HEK293 (cell line): Measurements from ENCODE around the gene PRXL2B.

Experiments used
- CTCF ChIA-PET: fragments of 350-600 bp; formaldehyde crosslinking; extraction: SDS; loops from one replicate; lab custom pipeline; 2021; ENCODE audit warnings: antibody characterized with exemption; lab: Yijun Ruan, JAX
- POLR2A ChIA-PET: fragments of 300-600 bp; formaldehyde crosslinking; extraction: SDS; loops from one replicate; lab custom pipeline; 2020; ENCODE audit warnings: antibody characterized with exemption, inconsistent platforms; lab: Yijun Ruan, JAX
- H3K27ac ChIP-seq: fragments of 200-500 bp; sonication (Bioruptor generic); 2 replicates; pipeline ENCODE4 v1.5.1; 2014; ENCODE audit warnings: low read depth, low read length, control low read depth, inconsistent platforms; ENCODE audit errors: extremely low read depth
- H3K36me3 ChIP-seq, 2 experiments: fragments of 200-500 bp in 1 of 2; sonication (Bioruptor generic) in 1 of 2; 1 replicate in 1 of 2; 2 replicates in 1 of 2; pipeline ENCODE4 v1.5.1; 2014 to 2017; ENCODE audit warnings: inconsistent platforms in 2 of 2, low read length in 2 of 2; ENCODE audit not compliant: control insufficient read depth in 2 of 2, insufficient read depth in 1 of 2
- H3K4me1 ChIP-seq: fragments of 200-500 bp; sonication (Bioruptor generic); 2 replicates; pipeline ENCODE4 v1.5.1; 2014; ENCODE audit warnings: mild to moderate bottlenecking, low read length, inconsistent platforms; ENCODE audit not compliant: control insufficient read depth, insufficient read depth
- H3K4me3 ChIP-seq: 2 replicates; pipeline ENCODE4 v1.5.1; 2011; ENCODE audit warnings: low read depth, mild to moderate bottlenecking, control low read depth, low read length, moderate library complexity
- H3K9me3 ChIP-seq: fragments of 200-500 bp; sonication (Bioruptor generic); 2 replicates; pipeline ENCODE4 v1.5.1; 2014; ENCODE audit warnings: low read depth, low read length, inconsistent platforms; ENCODE audit not compliant: control insufficient read depth, insufficient read depth
- EGR2 ChIP-seq: fragments of 450-650 bp; formaldehyde crosslinking; IDR thresholded peaks from 2 replicates; pipeline ENCODE4 v1.5.1; 2016; ENCODE audit warnings: low read depth, missing biosample characterization, missing genetic modification characterization
- GLIS2 ChIP-seq: fragments of 450-650 bp; formaldehyde crosslinking; IDR thresholded peaks from 2 replicates; pipeline ENCODE4 v1.5.1; 2016; ENCODE audit warnings: missing biosample characterization, missing genetic modification characterization
- IKZF3 ChIP-seq: fragments of 450-650 bp; IDR thresholded peaks from 2 replicates; pipeline ENCODE4 v1.5.0; 2018; ENCODE audit warnings: missing biosample characterization, mild to moderate bottlenecking, missing genetic modification characterization, moderate library complexity
- INSM2 ChIP-seq: fragments of 450-650 bp; formaldehyde crosslinking; IDR thresholded peaks from 2 replicates; pipeline ENCODE4 v1.5.1; 2016; ENCODE audit warnings: missing biosample characterization, missing genetic modification characterization
- KLF7 ChIP-seq: fragments of 450-650 bp; formaldehyde crosslinking; IDR thresholded peaks from 2 replicates; pipeline ENCODE4 v1.5.1; 2016; ENCODE audit warnings: missing biosample characterization, missing genetic modification characterization, borderline replicate concordance
- RBAK ChIP-seq: fragments of 450-650 bp; formaldehyde crosslinking; IDR thresholded peaks from 2 replicates; pipeline ENCODE4 v1.5.1; 2016; ENCODE audit warnings: missing biosample characterization, missing genetic modification characterization
- REST ChIP-seq: fragments of 450-650 bp; formaldehyde crosslinking; IDR thresholded peaks from 2 replicates; pipeline ENCODE4 v1.5.1; 2016; ENCODE audit warnings: missing biosample characterization, missing genetic modification characterization
- SP2 ChIP-seq: fragments of 450-650 bp; formaldehyde crosslinking; IDR thresholded peaks from 2 replicates; pipeline ENCODE4 v1.5.1; 2016; ENCODE audit warnings: missing biosample characterization, missing genetic modification characterization
- YY2 ChIP-seq: fragments of 450-650 bp; formaldehyde crosslinking; IDR thresholded peaks from 2 replicates; pipeline ENCODE4 v1.5.1; 2016; ENCODE audit warnings: missing biosample characterization, missing genetic modification characterization
- ZBTB44 ChIP-seq: fragments of 450-650 bp; IDR thresholded peaks from 2 replicates; pipeline ENCODE4 v1.5.1; 2018; ENCODE audit warnings: missing biosample characterization, mild to moderate bottlenecking, missing genetic modification characterization
- ZFP3 ChIP-seq: fragments of 450-650 bp; formaldehyde crosslinking; IDR thresholded peaks from 2 replicates; pipeline ENCODE4 v1.5.1; 2016; ENCODE audit warnings: low read depth, missing biosample characterization, missing genetic modification characterization
- ZNF169 ChIP-seq: fragments of 450-650 bp; formaldehyde crosslinking; IDR thresholded peaks from 2 replicates; pipeline ENCODE4 v1.5.1; 2016; ENCODE audit warnings: missing biosample characterization, missing genetic modification characterization
- ZNF175 ChIP-seq: fragments of 450-650 bp; formaldehyde crosslinking; IDR thresholded peaks from 2 replicates; pipeline ENCODE4 v1.5.1; 2016; ENCODE audit warnings: missing biosample characterization, missing genetic modification characterization
- ZNF266 ChIP-seq: fragments of 450-650 bp; formaldehyde crosslinking; IDR thresholded peaks from 2 replicates; pipeline ENCODE4 v1.5.1; 2016; ENCODE audit warnings: missing biosample characterization, missing genetic modification characterization, low read depth
- ZNF416 ChIP-seq: fragments of 450-650 bp; formaldehyde crosslinking; IDR thresholded peaks from 2 replicates; pipeline ENCODE4 v1.5.1; 2016; ENCODE audit warnings: missing biosample characterization, missing genetic modification characterization
- ZNF426 ChIP-seq: fragments of 450-650 bp; formaldehyde crosslinking; IDR thresholded peaks from 2 replicates; pipeline ENCODE4 v1.5.1; 2017; ENCODE audit warnings: missing biosample characterization, missing genetic modification characterization, mild to moderate bottlenecking, inconsistent platforms, moderate library complexity
- ZNF521 ChIP-seq: fragments of 450-650 bp; formaldehyde crosslinking; IDR thresholded peaks from 2 replicates; pipeline ENCODE4 v1.5.1; 2017; ENCODE audit warnings: missing biosample characterization, mild to moderate bottlenecking, missing genetic modification characterization
- ZNF558 ChIP-seq: fragments of 450-650 bp; formaldehyde crosslinking; IDR thresholded peaks from 2 replicates; pipeline ENCODE4 v1.5.1; 2016; ENCODE audit warnings: missing biosample characterization, missing genetic modification characterization
- ZNF677 ChIP-seq: fragments of 450-650 bp; IDR thresholded peaks from 2 replicates; pipeline ENCODE4 v1.5.0; 2018; ENCODE audit warnings: missing biosample characterization, mild to moderate bottlenecking, missing genetic modification characterization, moderate library complexity
- ZNF76 ChIP-seq: fragments of 450-650 bp; formaldehyde crosslinking; IDR thresholded peaks from 2 replicates; pipeline ENCODE4; 2016; ENCODE audit warnings: low read depth, missing biosample characterization, missing genetic modification characterization, borderline replicate concordance
- ZNF843 ChIP-seq: fragments of 450-650 bp; formaldehyde crosslinking; IDR thresholded peaks from 2 replicates; pipeline ENCODE4 v1.5.1; 2016; ENCODE audit warnings: missing biosample characterization, missing genetic modification characterization

Gene PRXL2B

GRCh38 chr1:2558420-2558819, 28.2 kb upstream of the PRXL2B start:
- POLR2A ChIA-PET, result no interaction called here
- no peaks in the 10 kb centered on the region for H3K9me3 ChIP-seq
- no peak overlapping the region for H3K4me3 ChIP-seq
- no peak overlapping the region for H3K27ac ChIP-seq
- no peak for TF ChIP-seq ZNF521 (tag by site-specific recombination)
- no peaks in the 10 kb centered on the region for H3K4me1 ChIP-seq
- CTCF ChIA-PET, result interaction anchor here (0.5 kb wide), 1 partner anchor 858 kb away, joined by 3 read pairs; no protein-coding TSS in a partner anchor
- H3K36me3 ChIP-seq, result no peaks in the 10 kb centered on the region

- H3K4me1 ChIP-seq, result no peaks in the 10 kb centered on the region
- no peak overlapping the region for H3K4me3 ChIP-seq
- CTCF ChIA-PET, result interaction anchor here (0.5 kb wide), 1 partner anchor 858 kb away, joined by 3 read pairs; no protein-coding TSS in a partner anchor
- no peak for TF ChIP-seq ZNF677 (tag by site-specific recombination)
- TF ChIP-seq SP2 (tag by site-specific recombination), result no peak
- TF ChIP-seq GLIS2 (tag by site-specific recombination), result no peak
- no peak for TF ChIP-seq INSM2 (tag by site-specific recombination)
- TF ChIP-seq ZNF175 (tag by site-specific recombination), result no peak
- no peak for TF ChIP-seq ZNF266 (tag by site-specific recombination)
- TF ChIP-seq ZNF558 (tag by site-specific recombination), result no peak
- no peak for TF ChIP-seq YY2
- no peak for TF ChIP-seq ZFP3
- no peak for TF ChIP-seq ZNF843 (tag by site-specific recombination)
- TF ChIP-seq ZNF416 (tag by site-specific recombination), result no peak
- no peak for TF ChIP-seq ZBTB44
- no peak for TF ChIP-seq ZNF76 (tag by site-specific recombination)
- no peak for TF ChIP-seq ZNF426
- TF ChIP-seq ZNF169, result no peak
- TF ChIP-seq EGR2 (tag by site-specific recombination), result no peak
- no peak for TF ChIP-seq RBAK
- no peak for TF ChIP-seq REST (tag by site-specific recombination)
- no peak for TF ChIP-seq KLF7 (tag by site-specific recombination)
- no peak for TF ChIP-seq IKZF3 (tag by site-specific recombination)
- H3K36me3 ChIP-seq, result no peaks in the 10 kb centered on the region
- H3K27ac ChIP-seq, result no peak overlapping the region
- no peaks in the 10 kb centered on the region for H3K9me3 ChIP-seq
- POLR2A ChIA-PET, result no interaction called here
Measured at GRCh38 chr1:2558861-2559260, 27.7 kb upstream of the PRXL2B start.
